ENCODE data around the gene PTK6.

The PTK6 gene

DNA sequence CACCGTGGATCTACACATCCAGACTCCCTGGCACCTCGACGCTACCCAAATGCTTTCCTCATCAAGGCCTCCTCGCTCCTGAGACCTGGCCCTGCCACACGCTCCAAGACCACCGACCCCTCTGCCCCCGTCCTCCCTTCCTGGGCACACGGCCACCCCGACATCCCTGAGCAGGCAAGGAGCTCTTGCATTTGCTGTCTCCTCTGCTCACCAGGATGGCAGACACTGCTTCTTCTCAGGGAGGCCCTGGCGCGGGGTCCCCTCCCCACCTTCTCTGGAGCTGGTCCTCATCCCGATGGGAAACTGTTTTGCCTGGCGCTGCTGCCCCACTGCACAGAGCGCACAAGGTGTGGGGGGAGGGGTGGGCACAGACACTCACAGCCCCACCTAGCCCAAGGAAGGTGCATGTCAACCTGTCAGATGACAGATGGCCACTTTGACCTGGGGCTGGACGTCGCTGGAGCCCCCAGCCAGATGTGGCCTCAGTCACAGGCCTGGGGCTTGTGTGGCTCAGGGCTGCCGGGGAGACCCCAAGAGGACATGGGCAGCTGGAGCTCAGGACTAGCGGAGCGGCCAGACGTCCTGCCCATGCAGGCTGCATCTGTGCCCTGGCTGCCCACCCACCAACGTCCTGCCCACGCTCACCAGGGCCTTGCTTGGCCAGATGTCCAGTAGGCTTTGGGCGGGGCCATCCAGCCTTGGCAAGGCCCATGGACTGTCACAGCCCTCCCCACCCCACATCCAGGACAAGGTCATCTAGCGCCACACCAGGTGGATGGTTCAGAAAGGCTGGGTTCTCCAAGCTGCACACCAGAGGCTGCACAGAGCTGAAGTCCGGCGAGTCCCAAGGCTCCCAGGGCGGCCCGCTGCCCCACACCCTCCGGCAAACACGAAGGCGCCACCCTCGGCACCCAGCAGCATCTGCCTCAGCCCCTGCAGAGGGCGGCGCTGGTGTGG lies 58.6 kb downstream of the PTK6 start:
- TF ChIP-seq, protein P1, sequence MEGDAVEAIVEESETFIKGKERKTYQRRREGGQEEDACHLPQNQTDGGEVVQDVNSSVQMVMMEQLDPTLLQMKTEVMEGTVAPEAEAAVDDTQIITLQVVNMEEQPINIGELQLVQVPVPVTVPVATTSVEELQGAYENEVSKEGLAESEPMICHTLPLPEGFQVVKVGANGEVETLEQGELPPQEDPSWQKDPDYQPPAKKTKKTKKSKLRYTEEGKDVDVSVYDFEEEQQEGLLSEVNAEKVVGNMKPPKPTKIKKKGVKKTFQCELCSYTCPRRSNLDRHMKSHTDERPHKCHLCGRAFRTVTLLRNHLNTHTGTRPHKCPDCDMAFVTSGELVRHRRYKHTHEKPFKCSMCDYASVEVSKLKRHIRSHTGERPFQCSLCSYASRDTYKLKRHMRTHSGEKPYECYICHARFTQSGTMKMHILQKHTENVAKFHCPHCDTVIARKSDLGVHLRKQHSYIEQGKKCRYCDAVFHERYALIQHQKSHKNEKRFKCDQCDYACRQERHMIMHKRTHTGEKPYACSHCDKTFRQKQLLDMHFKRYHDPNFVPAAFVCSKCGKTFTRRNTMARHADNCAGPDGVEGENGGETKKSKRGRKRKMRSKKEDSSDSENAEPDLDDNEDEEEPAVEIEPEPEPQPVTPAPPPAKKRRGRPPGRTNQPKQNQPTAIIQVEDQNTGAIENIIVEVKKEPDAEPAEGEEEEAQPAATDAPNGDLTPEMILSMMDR (IDR thresholded peaks at IDR 0.05; ENCODE audit: borderline replicate concordance, control extremely low read depth, extremely low read depth, insufficient read depth, missing control alignments) = no peak
- in situ Hi-C loops (cut with MboI; ENCODE audit: low sequenced_read_pairs, unreplicated experiment) = no loop called here
- no peak for DNase-seq (ENCODE audit: low spot score)
